GM18873 (cell line): ENCODE measurements around the gene HHIPL1.

Source experiments
- ATAC-seq: cut with Tn5 transposase; IDR thresholded peaks from one replicate; pipeline ENCODE4 v1.9.1; 2021; ENCODE audit warnings: mild to moderate bottlenecking, moderate library complexity, moderate number of reproducible peaks; ENCODE audit not compliant: unreplicated experiment, low FRiP score

The HHIPL1 gene

DNA sequence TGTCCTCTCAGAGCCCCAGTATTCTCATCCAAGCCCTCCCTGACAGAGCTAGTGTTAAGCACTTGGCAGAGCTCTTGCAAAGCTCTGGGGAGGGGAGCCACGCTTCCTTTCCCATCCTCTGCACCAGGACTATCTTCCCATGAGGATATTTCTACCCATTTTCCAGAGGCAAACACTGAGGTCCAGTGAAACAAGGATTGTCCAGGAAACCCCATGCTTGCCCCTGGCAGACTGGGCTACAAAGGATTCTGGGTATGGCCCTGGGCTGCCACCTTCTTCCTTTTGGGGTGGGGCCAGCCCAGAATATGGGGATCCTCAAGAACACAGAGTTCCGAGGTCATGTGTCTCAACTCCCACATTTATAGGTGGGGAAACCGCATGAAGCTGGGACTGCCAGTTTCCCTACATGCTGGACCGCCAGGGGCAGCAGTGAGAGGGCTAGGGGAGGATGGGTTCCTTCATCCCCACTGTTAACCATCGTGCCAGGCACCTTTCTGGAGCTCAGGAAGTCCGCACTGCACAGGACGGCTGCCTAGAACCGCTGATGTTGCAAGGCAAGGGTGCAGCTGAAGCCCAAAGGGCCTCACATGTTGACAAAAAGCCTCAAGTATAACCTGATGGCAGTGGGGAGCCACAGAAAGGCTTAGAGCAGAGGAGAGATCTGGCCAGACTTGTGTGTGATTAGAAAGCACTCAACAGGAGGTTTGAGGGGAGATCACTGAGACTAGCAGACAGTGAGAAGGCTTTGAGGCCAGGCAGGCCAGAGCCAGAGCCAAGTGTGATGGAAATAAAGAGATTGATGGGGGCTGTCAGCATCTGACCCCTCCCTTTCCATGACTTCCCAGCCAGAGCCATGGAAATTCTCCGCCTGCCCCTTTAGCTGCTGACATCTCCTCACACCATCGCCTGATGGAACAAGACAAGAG is 35.4 kb upstream of the HHIPL1 start:
- ATAC-seq: no peak

DNA sequence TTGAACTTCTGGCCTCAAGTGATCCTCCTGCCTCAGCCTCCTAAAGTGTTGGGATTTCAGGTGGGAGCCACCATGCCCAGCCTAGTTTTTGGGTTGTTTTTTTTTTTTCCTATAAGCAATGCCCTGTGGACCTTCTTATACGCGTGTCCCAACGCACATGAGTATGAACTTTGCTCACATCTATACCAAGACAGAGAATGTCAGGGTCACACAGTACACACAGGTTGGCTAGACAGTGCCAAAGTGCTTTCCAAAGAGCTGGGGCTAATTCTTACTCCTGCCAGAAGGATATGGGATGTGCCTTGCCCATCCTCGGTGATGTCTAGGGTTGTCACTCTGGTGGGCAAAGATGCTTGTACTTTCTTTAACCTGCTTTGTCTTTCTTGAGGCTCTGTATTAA is 33.3 kb upstream of the HHIPL1 start:
- ATAC-seq: no peak

DNA sequence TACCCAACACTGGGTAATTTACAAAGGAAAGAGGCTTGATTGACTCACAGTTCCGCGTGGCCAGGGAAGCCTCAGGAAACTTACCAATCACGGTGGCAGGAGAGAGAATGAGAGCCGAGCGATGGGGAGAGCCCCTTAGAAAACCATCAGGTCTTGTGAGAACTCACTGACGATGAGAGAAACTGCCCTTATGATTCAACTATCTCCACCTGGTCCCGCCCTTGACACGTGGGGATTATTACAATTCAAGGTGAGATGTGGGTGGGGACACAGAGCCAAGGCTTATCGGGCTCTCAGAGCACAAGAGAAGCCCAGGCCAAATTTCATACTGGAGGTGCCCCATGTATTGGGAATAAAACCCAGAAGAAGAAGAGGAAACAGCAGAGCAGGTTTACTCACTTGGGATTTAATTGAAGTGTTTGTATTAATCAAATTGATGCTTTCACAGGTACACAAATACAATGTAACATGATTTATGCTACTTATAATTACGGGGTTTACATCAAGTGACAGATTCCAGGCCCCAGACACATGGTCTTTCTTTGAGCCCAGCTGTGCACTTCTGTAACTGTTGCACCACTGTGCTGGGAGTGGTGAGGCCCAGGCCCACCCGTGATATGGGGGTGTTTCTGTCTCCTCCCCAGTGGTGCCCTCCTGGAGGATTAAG is 32.7 kb upstream of the HHIPL1 start:
- no peak for ATAC-seq

DNA sequence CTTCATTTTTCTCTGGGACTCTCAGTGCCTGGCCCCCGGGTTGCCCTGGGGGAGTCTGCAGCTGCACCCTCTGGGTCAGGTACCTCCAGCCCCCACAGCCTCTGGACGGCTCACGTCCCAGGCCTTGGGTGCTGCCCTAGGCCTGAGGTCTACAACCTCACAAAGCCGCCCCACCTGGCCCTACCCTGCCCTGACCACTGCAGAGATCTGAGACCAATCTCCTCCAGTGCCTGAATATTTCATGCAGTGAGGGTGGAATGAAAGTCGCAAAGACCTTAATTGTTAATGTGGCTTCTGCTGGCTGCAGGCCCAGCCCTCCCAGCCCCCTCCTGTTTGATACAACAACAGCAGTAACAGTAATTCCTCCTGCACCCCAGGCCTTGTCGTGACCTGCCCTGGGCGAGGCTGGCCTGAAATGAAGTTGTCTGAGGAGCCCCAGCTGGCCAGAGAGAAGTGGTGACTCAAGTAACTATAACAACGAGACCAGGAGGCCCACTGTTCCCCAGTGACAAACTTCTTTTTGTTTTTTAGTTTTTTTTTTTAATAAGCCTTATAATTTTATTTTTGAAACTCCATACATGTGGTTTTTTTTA is 32.1 kb upstream of the HHIPL1 start:
- no peak for ATAC-seq

DNA sequence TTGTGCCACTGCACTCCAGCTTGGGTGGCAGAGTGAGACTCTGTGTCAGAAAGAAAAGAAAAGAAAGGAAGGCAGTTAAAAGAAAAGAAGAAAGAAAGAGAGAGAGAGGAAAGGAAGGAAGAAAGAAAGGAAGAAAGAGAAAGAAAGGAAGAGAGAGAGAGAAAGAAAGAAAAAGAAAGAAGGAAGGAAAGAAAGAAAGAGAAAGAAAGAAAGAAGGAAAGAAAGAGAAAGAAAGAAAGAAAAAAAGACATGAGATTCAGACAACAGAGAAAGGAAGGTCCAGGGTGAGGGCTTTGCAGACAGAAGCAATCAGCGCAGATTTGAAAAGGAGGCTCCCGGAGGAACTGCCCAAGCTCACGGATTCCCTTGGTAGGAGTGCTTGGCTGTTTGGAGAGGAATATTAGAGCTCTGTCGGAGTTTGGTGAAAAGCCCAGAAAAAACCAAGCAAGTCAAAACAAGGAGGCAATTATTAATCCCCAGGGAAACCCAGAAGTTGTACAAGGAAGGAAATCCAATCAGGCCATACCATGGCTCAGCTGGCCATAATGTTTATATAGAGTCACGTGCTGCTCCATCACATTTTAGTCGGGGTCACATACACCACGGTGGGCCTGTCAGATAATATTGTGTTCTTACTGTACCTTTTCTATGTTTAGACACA is 29.3 kb upstream of the HHIPL1 start:
- ATAC-seq: no peak

DNA sequence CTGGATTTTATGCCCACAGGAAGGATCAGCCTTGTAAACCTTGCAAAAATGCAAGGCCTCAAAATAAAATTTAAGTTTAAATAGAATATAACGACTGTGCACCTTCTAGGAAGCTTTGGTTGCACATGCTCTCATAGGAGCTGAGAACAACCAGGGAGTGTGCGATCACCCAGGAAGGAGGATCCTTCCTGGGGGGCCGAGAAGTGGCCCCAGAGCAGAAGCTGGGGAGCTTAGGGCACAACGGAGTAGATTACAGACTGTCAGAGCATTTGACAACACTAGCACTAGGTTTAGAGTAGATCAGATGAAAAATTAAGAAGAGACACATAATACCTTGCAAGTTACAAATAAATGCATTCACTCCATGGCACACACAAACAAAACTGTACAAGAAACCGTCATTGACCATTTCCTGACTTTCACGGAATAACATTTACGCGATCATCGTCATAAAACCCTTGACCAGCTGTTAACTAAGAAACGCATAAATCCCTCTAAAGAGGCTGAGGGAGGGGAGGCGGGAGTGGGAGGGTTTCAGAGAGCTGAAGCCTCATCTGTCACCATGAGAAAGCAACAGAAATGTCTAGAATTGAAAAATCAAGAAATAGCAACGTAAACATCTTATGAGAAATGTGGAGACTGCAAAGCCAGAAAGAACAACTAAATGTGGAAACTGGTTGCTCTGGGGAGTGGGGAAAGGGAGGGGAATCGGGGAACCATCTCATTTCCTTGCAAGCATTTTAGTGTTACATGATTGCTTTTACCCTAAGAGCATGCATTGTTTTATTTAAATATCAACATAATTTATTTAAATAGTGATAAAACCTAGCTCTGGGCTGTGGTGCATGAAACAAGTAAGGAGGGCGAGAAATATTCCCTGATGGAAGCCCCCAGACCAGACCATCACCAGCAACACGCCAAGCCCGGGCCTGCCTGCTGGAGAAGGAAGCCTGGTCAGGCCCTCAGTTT is 27.8 kb upstream of the HHIPL1 start:
- ATAC-seq: no peak

DNA sequence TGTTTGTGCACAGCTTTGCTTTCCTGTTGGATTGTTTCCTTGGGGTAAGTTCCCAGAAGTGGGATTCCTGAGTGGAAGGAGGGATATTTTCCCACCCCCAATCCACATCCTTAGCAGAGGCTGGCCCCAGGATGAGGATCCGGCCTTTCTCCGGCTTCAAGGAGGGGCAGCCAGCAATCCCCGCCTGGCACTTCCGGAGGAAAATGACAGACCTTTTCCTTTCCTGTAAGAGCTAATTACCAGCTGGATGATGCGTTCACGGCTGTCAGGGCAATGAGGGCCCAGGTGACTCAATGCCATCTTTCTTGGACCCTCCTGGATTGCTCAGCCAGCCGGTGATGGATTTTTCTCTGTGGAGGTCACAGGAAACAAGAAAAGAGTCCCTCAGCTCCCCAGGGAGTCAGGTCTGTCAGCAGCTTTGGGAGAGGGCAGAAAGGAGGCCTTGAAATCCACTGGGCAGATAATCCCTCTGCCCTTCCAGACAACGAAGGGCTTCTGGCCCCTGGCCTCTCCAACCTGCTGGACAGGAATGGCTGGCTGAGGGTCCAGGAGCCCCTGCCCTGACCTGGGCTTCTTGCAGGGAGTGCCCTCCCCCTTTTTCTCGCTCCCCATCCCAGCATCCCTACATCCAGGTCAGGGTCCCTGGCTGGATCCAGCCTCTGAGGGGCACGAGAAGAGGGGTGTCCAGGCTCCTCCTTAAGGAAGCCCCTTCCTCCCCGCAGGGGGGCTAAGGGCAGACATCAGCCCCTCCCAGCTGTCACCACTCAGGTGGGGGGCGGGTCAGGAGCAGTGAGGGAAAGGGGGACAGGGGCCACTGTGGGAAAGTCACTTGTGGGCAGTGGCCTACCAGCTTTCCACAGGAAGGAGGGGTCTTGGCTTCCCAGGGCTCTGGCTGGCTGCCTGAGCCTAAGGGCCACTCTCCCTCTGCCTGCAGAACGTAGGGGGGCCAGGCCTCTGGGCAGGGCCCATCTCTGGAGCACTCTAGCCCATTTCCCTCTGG is 24.8 kb upstream of the HHIPL1 start:
- ATAC-seq: no peak

DNA sequence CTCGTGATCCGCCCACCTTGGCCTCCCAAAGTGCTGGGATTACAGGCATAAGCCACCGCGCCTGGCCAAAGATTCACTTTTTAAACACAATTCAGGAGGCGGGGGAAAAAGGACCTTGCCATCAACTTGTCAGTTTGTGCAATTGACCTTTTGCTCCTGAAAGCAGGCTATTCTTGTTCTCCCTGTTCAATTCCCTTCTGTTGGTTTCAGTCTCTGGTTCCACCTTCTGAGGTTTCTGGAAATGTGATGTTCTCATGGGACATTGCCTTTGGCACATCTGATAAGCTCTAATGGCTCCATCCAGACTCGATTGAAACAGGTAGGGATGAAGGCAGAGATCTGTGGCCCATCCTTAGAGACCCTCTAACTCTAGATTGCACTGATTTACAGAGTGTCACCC is 23.0 kb upstream of the HHIPL1 start:
- no peak for ATAC-seq

DNA sequence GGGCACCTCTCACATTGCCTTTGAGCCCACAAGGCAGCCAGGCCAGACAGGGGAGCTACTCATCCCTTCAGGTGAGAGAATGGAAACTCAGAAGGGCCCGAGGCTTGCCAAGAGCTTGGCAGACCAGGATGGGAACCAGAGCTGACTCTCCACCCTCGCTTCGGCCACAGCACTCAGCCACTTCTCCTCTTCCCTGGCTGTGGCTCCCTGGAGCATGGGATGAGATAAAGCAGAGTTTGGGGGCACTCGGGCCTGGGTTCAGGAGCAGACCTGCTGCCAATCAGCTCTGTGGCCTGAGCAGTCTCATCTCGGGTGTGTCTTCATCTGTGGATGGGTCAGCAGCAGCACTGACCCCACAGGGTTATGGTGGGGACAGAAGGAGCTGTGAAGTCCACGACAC is 20.9 kb upstream of the HHIPL1 start:
- ATAC-seq: no peak

DNA sequence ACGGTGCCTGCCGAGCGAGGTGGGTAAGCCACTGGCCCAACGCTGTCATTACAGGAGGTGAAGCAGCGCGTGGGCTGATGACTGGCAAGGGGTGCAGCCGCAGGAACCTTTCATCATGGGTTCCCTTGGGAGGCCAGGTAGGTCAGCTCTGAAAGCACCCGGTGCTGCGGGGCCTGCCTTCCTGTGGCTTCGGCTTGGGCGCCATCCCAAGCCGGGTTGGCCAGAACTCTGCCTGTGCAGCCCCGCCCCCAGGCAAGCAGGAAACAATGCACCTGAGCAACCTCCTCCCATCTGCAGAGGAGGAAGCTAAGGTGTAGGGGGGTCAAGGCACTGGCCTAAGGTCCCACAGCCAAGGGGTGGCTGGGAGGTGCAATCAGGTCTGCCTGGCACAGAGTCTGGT is 20.0 kb upstream of the HHIPL1 start:
- no peak for ATAC-seq

DNA sequence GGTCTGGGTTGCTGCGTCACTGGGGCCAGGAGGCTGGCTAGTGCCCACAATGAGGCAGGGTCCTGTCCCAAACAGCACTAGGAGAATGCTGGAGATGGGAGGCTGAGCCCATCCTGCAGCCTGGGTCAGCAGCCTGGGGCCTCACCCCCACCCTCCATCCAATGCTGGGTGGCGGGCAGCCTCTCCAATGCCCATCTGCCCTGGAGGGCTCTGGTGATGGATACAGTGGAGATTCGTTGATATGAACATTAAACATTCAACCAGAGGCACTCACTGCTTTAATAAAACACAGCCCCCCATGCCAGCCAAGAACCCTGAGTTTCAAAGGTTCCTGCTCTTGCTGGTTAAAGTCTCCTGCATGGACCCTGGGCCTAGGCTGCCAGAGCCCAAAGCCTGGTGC is 19.5 kb upstream of the HHIPL1 start:
- ATAC-seq: no peak

DNA sequence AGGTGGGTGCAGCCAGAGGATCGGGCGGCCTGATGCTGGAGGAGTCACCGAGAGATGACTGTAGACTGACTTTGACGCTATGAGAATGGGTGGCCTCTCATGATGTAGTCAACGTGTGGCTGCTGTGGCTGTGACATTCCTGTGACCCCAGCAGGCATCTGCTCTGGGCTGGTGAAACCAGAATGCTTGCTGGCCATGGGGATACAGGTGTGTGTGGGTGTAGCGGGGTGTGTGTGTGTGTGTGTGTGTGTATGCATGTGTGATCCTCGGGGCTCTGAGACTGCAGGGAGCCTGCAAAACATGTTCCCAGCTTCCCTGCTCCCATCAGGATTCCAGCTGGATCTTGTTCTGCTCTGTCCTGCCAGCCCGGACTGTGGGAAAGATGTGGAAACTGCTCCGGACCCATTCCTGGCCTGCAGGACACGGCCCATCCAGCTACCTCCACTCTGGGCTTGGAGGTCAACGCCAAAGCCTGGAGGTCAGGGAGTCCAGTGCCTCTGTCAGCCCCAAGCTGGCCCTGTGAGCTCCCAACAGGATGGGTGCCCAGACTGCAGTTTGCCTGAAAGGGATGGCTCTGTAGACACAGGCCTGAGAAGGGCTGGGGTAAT is 18.8 kb upstream of the HHIPL1 start:
- no peak for ATAC-seq

DNA sequence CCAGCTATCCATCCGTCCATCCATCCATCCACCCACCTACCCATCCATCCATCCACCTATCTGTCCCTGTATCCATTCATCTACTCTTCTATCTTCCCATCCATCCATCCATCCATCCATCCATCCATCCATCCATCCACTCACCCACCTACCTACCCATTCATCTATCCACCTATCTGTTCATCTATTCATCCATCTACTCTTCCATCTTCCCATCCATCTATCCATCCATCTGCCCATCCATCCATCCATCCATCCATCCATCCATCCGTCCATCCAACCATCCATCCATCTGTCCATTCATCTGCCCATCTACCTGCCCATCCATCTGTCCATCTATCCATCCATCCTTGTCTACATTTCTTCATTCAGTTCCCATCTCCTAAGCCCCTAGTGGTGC is 17.8 kb upstream of the HHIPL1 start:
- ATAC-seq: no peak

DNA sequence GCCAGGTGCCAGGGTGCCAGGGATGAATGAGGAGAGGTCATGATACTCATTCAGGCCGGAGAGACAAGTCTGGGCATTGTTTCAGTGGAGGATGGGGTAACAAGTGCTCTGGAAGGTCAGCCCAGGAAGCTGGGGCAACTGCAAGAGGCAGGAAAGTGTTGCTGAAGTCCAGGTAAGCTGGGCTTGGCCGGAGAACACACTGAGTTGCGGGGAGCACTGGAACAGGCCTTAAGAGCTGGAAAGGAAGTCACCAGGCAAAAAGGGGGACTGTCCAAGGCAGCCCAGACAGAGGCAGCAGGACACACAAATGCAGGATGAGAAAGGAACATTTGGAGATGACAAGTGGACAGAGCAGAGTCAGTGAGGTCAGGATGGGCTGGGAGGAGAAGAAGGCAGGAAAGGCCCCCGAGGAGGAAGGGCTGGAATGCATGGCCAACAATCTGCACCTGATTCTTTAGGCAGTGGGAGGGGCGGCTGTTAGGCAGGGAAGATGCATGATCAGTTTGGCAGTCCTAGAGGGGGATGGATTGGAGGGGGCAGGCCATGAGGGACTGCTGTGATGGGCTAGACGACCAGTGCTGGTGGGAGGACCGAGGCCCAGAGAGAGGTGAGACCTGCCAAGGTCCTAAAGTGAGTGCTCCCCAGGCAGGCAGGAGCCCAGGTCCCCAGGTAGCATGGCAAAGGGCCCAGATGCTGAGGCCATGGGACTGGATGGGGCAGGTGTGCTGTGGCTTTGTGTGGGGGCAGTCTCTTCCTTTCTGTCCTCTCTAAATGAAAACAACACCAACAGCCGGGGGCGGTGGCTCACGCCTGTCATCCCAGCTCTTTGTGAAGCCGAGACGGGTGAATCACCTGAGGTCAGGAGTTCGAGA is 17.2 kb upstream of the HHIPL1 start:
- ATAC-seq: no peak

DNA sequence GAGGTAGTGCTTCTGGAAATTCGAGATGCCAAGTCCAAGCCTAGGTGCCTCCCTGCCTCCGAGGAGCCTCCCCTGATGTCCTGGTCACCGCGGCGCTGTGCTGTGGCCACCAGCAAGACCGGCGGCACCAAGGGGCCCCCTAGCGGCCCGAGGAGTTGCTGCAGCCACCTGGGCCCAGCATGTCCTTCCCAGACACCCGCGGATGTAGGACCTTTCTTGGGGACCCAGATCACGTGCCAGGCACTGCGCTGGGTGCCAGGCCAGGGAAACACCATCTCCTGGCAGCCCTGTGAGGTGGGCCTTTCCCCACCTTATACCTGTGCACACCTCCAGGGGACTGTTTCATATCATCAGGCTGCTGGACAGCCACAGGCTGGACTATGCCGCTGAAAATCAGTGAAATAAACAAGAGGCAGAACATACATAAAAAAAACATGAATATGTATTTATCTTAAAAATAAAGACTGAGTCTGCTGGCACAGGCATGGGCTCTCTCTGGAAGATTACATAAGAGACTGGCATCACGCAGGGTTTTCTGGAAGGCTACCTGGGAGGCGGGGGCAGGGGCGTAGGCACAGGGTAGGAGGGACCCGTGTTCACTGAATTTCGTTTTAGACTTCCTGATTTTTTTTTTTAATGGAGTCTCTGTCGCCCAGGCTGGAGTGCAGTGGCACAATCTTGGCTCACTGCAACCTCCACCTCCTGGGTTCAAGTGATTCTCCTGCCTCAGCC is 15.9 kb upstream of the HHIPL1 start:
- ATAC-seq: no peak

DNA sequence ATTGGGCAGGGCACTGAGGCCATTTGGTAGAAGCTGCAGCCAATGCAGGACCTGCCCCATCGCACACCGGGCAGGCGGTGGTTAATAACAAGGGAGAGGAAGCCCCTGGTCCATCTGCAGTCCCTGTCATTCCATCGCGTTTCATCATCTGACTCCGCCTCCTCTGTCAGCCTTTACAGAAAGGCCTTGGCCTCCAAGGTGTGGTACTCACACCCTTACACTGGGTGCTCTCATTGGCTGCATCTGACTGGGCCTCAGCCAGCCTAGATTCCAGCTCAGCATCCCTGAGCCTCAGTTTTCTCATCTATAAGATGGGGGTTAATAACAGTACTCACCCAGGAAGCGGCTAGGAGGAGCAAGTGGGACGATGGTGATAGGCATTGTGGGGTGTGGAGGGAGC is 14.7 kb upstream of the HHIPL1 start:
- ATAC-seq: no peak
